ENCODE data around the gene LSM6.
A peak's percentile ranks its signal among the peaks of the same experiment; 100 is the strongest.

Gene LSM6

DNA sequence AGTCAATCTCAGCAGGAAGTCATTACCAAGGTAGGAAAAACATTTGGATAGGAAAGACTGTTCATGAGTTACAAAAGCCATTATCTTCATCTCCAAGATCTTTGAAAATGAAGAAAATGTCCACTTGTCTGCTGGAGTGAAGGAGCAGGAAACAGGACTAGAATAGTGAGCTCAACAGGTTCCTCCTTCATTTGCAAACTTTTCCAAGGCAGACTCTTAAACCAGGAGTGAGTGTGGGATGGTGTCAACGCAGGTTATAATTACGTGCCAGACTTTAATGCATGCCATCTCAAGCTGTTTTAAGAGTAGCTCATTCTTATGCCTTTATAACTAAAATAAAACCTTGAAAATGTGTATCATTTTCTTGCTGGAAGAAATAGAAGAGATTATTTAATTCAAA, 35.4 kb downstream of the LSM6 start:
- no peak overlapping the region for H3K27ac ChIP-seq
- TF ChIP-seq, protein P1, sequence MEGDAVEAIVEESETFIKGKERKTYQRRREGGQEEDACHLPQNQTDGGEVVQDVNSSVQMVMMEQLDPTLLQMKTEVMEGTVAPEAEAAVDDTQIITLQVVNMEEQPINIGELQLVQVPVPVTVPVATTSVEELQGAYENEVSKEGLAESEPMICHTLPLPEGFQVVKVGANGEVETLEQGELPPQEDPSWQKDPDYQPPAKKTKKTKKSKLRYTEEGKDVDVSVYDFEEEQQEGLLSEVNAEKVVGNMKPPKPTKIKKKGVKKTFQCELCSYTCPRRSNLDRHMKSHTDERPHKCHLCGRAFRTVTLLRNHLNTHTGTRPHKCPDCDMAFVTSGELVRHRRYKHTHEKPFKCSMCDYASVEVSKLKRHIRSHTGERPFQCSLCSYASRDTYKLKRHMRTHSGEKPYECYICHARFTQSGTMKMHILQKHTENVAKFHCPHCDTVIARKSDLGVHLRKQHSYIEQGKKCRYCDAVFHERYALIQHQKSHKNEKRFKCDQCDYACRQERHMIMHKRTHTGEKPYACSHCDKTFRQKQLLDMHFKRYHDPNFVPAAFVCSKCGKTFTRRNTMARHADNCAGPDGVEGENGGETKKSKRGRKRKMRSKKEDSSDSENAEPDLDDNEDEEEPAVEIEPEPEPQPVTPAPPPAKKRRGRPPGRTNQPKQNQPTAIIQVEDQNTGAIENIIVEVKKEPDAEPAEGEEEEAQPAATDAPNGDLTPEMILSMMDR (conservative IDR thresholded peaks at IDR 0.05): no peak
- TF ChIP-seq ZFX (IDR thresholded peaks at IDR 0.05): no peak

DNA sequence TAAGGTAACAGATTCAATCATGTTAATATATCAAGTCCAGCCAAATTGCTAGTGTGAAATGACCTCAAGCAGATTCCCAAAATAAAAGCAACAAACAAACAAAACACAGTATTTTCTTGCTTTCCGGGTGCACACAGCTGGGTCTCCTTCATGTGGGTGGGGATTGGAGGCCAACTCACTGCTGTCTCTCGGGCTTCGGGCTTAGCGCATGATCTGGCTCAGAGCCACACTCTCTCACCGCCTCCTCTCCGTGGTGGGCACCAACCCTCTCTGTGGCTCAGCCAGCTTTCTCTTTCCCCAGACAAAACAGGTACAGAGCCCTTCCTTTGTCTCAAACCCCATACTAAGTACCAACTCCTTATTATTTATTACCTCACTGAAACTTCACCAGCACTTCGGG, 35.9 kb downstream of the LSM6 start:
- no peak overlapping the region for H3K27ac ChIP-seq
- TF ChIP-seq, protein P1 (conservative IDR thresholded peaks at IDR 0.05): no peak
- TF ChIP-seq ZFX (IDR thresholded peaks at IDR 0.05): no peak

DNA sequence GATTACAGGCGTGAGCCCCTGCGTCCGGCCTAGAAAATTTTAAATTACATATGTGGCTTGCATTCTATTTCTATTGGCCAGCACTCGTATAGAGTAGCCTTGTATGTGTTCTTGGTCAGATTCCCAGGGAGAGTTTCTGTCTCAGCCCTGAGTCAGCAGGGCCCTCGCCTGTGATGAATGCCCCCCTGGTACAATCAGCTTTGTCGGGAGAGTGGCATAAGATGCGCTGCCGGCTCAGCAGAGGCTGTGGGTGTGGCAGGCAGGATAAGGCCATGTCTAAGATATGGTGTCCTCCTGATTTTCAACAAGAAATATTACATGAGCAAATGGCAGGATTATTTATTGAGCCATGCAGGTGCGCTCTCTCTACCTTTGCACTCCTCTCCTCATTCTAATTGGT, 37.3 kb downstream of the LSM6 start:
- TF ChIP-seq, protein P1 (conservative IDR thresholded peaks at IDR 0.05): no peak
- no peak for TF ChIP-seq ZFX (IDR thresholded peaks at IDR 0.05)
- no peak overlapping the region for H3K27ac ChIP-seq

DNA sequence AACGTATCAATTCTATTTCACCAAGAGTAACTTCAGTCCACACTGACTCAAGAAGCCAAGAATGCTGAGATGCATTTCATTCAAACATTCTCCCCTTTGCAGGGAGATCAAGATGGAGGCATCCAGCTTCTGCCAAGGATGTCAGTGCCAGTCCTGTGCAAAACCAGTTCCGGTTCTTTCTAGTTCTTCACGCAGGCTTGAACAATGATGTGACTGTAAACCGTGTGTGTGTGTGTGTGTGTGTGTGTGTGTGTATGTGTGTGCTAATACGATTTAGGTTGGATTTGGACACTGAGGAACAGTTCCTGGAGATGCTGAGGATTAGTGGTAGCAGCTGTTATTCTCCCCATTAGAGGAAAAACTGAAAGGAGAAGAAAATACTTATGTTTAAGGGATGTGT, 38.7 kb downstream of the LSM6 start, which contains the start of gene REELD1:
TSS of gene REELD1 (plus strand) at position 301 of the 400 bp plus-strand sequence. CDS start 2,415 bp downstream, outside the sequence.
- TF ChIP-seq, protein P1 (conservative IDR thresholded peaks at IDR 0.05): no peak
- no peak for TF ChIP-seq ZFX (IDR thresholded peaks at IDR 0.05)

DNA sequence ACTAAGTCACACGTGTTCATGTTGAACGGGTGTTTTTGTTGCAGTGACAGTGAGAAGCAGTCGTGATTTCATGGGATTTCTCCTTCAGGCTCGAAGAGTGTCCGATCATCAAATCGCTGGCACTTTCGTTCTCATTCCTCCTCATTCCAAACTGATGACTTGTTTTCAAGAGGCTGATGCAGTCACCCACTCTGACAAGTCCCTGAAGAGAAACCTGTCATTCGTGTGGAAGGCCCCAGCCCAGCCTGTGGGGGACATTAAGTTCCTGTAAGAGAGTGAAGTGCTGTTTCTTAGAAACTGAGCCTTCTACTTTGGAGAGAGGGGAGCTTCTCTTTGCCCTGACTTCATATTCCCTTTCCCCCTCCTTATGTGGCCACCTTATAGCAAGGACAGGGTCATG, 46.8 kb downstream of the LSM6 start:
- no peak overlapping the region for H3K27ac ChIP-seq
- TF ChIP-seq, protein P1 (conservative IDR thresholded peaks at IDR 0.05): no peak
- no peak for TF ChIP-seq ZFX (IDR thresholded peaks at IDR 0.05)

More for the DNA sequence above, 38.7 kb downstream of the LSM6 start, which contains the start of gene REELD1:
- no peak within 1 kb of the TSS for H3K27ac ChIP-seq

DNA sequence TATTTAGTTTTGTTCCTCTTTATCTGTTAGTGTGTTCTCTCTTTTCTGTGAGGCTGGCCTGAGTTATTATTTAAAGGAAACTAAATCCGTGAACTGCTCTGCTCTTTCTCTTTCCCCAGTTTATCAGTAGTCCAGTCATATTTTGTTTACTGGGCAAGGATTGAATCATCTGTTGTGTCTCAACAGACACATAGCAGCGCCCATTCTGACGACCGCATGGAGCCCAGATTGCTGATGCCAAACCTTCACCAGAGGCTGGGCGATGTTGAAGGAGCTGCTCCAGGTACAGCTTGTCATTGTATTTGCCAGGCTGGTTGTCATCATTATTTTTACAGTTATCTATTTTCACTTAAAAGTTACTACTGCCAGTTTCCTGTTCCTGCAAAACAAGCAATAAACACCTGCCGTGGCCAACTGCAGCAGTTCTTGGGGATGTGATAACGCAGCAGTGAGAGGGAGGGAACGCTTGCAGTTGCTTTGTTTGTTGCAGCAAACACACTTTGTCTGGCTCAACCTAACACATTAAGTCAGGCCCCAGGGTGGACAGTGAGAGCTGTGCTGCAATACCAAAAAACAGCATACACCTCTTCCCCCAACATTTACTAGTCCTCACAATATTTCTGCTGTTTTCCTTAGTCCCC, 48.9 kb downstream of the LSM6 start:
- peak overlapping the region; percentile 37 for H3K27ac ChIP-seq
- TF ChIP-seq ZFX (IDR thresholded peaks at IDR 0.05): no peak
- TF ChIP-seq, protein P1 (conservative IDR thresholded peaks at IDR 0.05): no peak

DNA sequence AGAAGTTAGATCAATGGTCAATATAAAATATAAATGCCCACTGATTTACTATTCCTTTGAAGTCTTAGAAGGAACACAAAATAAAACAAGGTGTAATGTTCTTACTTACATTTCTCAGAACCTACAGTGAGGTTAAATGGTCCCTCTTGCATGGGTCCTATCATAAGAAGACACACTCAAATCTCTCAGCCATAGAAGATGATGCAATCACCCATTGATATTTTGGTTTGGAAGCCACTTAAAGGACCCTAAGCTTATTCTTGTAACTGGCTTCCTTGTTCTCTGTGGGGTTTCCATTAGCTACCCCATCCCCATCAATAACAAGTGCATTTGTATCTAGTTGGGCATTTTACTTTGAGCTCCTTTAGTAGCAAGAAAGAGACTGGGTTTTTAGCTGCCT, 53.9 kb downstream of the LSM6 start:
- H3K27ac ChIP-seq: no peak overlapping the region
- TF ChIP-seq, protein P1 (conservative IDR thresholded peaks at IDR 0.05): no peak
- TF ChIP-seq ZFX (IDR thresholded peaks at IDR 0.05): no peak

All from C4-2B (cell line).